Measurements from ENCODE around the gene SPTBN1. TPM values are rescaled to one million over a fixed set of nuclear protein-coding genes. Genes with fewer than 3 reads are reported as not detected.
A peak's percentile ranks its signal among the peaks of the same experiment; 100 is the strongest.

SPTBN1 gene
- total RNA-seq, 2 donors from 2014 or later = 179 to 194 TPM

DNA sequence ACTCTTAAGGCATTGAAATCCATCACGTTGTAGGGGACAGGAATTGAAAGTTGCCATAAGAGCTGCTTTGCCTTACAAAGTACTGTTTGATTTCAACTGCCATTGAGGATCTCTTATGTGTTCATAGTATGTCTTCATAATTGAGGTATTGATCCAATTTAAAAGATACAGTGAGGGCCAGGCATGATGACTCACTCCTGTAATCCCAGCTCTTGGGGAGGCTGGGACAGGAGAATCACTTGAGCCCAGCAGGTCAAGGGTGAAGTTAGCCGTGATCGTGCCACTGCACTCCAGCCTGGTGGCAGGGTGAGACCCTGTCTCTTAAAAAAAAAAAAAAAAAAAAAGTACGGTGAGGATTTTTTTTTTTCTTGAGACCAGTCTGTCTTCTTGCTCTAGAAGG lies 175.6 kb downstream of the SPTBN1 start:
- no peaks in the 10 kb centered on the region for H3K9me3 Mint-ChIP-seq
- Histone ChIP-seq H3K9ac (ENCODE audit: extremely low read depth, low read length, poor library complexity, severe bottlenecking) (no peak overlapping the region), H3K36me3 (ENCODE audit: control insufficient read depth, insufficient read depth, low read length) (peaks cover 90% of the 10 kb centered on the region), H3K4me1 (ENCODE audit: control insufficient read depth, insufficient read depth, low read length) (no peaks in the 10 kb centered on the region), H3K27ac (ENCODE audit: low read depth, low read length) (no peak overlapping the region), H3K9me3 (ENCODE audit: control insufficient read depth, low read length) (no peaks in the 10 kb centered on the region), H3K4me3 (ENCODE audit: low read length) (no peak overlapping the region), H3K27me3 (ENCODE audit: control insufficient read depth, insufficient read depth, low read length, poor library complexity, severe bottlenecking) (no peaks in the 10 kb centered on the region)
- no peak for DNase-seq
- H3K36me3 Mint-ChIP-seq (ENCODE audit: low read depth) = peaks cover 84% of the 10 kb centered on the region
- TF ChIP-seq, protein P1, sequence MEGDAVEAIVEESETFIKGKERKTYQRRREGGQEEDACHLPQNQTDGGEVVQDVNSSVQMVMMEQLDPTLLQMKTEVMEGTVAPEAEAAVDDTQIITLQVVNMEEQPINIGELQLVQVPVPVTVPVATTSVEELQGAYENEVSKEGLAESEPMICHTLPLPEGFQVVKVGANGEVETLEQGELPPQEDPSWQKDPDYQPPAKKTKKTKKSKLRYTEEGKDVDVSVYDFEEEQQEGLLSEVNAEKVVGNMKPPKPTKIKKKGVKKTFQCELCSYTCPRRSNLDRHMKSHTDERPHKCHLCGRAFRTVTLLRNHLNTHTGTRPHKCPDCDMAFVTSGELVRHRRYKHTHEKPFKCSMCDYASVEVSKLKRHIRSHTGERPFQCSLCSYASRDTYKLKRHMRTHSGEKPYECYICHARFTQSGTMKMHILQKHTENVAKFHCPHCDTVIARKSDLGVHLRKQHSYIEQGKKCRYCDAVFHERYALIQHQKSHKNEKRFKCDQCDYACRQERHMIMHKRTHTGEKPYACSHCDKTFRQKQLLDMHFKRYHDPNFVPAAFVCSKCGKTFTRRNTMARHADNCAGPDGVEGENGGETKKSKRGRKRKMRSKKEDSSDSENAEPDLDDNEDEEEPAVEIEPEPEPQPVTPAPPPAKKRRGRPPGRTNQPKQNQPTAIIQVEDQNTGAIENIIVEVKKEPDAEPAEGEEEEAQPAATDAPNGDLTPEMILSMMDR (conservative IDR thresholded peaks at IDR 0.05) = no peak
- no peaks in the 10 kb centered on the region for H3K27me3 Mint-ChIP-seq (ENCODE audit: insufficient read depth)
- WGBS, 2 experiments (ENCODE audit: insufficient coverage in 1 of 2, insufficient read length in 1 of 2) = 80 to 96% methylated on average over 1 to 4 of the region's 4 CpGs
- no peak overlapping the region for H3K27ac Mint-ChIP-seq
- H3K4me3 Mint-ChIP-seq = no peak overlapping the region
- no peaks in the 10 kb centered on the region for H3K4me1 Mint-ChIP-seq

DNA sequence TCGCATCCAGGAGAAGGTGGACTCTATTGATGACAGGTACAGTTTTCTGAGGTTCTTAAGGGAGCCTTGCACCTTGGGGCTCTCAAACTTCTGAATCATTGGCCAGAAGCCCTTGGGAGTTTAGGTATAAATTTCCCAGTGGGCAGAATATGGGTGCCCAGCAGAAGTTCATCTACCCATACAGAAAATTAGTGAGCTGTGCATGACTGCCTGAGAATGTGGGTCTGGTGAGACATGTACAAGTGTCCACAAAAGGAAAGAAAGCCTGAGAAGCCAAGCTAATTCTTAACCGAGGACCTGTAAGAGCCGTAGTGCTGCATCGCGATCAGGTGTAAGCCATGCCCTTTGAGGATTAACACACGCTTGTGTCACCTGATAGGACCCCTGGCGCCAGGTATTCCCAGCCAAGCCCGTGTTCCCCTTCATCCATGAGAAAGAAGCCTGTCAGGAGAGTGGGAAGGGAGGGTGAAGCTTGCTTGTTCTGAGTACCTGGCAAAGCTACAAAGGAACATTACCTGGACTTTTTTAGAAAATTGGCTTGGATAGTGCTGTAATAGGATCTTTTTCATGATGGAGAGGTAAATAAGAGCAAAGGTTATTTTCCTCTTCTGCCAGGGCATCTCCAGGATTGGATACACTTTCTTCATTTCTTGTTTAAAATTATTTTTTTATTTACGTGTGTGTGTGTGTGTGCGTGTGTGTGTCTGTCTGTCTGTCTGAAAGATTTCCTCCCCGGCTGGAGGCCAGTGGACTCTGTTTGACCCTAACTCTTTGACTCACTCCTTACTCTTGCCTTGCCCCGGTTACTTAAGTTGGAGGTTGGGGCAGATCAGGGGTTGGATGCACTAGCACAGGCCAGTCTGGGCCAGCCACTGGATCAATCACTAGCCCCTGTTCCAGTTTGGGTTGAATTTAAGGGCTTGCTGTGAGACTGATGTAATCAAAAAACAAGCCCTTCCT lies 176.9 kb downstream of the SPTBN1 start:
- Histone ChIP-seq H3K27ac (ENCODE audit: low read depth, low read length) (no peak overlapping the region), H3K27me3 (ENCODE audit: control insufficient read depth, insufficient read depth, low read length, poor library complexity, severe bottlenecking) (no peaks in the 10 kb centered on the region), H3K9ac (ENCODE audit: extremely low read depth, low read length, poor library complexity, severe bottlenecking) (no peak overlapping the region), H3K9me3 (ENCODE audit: control insufficient read depth, low read length) (no peaks in the 10 kb centered on the region), H3K4me1 (ENCODE audit: control insufficient read depth, insufficient read depth, low read length) (no peaks in the 10 kb centered on the region), H3K4me3 (ENCODE audit: low read length) (no peak overlapping the region), H3K36me3 (ENCODE audit: control insufficient read depth, insufficient read depth, low read length) (peaks cover 93% of the 10 kb centered on the region)
- Mint-ChIP-seq H3K4me3 (no peak overlapping the region), H3K27ac (peak overlapping the region; percentile 55), H3K9me3 (no peaks in the 10 kb centered on the region), H3K27me3 (ENCODE audit: insufficient read depth) (no peaks in the 10 kb centered on the region), H3K4me1 (no peaks in the 10 kb centered on the region), H3K36me3 (ENCODE audit: low read depth) (peaks cover 83% of the 10 kb centered on the region)
- DNase-seq = no peak
- WGBS, 2 experiments (ENCODE audit: insufficient coverage in 1 of 2, insufficient read length in 1 of 2) = 90 to 100% methylated on average over 7 to 11 of the region's 12 CpGs
- TF ChIP-seq, protein P1 (conservative IDR thresholded peaks at IDR 0.05) = no peak

DNA sequence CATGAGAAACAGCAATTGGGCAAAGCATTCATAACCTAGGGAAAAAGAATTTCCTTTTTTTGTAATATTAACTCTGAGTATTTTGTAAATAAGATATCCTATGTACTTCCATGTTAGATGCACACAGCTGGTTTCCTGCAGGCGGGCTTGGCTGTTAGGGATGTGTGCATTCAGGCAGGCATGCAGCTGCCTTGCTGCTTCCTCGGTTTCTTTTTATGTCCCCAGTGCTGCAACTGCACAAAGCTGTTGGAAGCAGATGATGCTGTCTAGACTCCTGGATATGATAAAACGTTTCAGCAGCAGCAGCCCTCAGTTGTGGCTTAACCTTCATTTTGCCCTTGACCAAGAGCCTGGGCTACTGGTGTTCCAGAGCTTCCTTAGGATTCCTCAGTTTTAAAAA lies 177.9 kb downstream of the SPTBN1 start:
- 79 to 85% methylated on average over 3 of the region's 3 CpGs for WGBS, 2 experiments (ENCODE audit: insufficient coverage in 1 of 2, insufficient read length in 1 of 2)
- no peak for DNase-seq
- H3K36me3 ChIP-seq (ENCODE audit: control insufficient read depth, insufficient read depth, low read length) = peaks cover 93% of the 10 kb centered on the region

More for the DNA sequence above, 177.9 kb downstream of the SPTBN1 start:
- TF ChIP-seq, protein P1 (conservative IDR thresholded peaks at IDR 0.05) = no peak
- Mint-ChIP-seq H3K4me1 (no peaks in the 10 kb centered on the region), H3K27ac (no peak overlapping the region), H3K9me3 (no peaks in the 10 kb centered on the region), H3K4me3 (no peak overlapping the region), H3K36me3 (ENCODE audit: low read depth) (peaks cover 84% of the 10 kb centered on the region), H3K27me3 (ENCODE audit: insufficient read depth) (no peaks in the 10 kb centered on the region)
- no peak overlapping the region for H3K27ac ChIP-seq (ENCODE audit: low read depth, low read length)
- H3K9me3 ChIP-seq (ENCODE audit: control insufficient read depth, low read length) = no peaks in the 10 kb centered on the region
- no peaks in the 10 kb centered on the region for H3K4me1 ChIP-seq (ENCODE audit: control insufficient read depth, insufficient read depth, low read length)
- H3K9ac ChIP-seq (ENCODE audit: extremely low read depth, low read length, poor library complexity, severe bottlenecking) = no peak overlapping the region
- H3K27me3 ChIP-seq (ENCODE audit: control insufficient read depth, insufficient read depth, low read length, poor library complexity, severe bottlenecking) = no peaks in the 10 kb centered on the region
- H3K4me3 ChIP-seq (ENCODE audit: low read length) = no peak overlapping the region

Data from endodermal cell (in vitro differentiated cells).